GM18526 (cell line): ENCODE results near the gene ZMYND10.

Experiments
- POLR2A ChIP-seq: IDR thresholded peaks from 3 replicates; pipeline ENCODE4 v1.6.1; 2011; ENCODE audit not compliant: insufficient read length; ENCODE audit errors: extremely low read depth

ZMYND10 gene

GRCh38 chr3:50340448-50341329, 4.8 kb downstream of the ZMYND10 start, which contains the start of gene RASSF1:
Gene RASSF1, minus strand, starts transcription at chr3:50340836. Its CDS starts 31 bp downstream, at chr3:50340805.
- TF ChIP-seq POLR2A, result peak; percentile 42

- no peak for TF ChIP-seq POLR2A
Measured at GRCh38 chr3:50340147-50340447, 5.4 kb downstream of the ZMYND10 start.

- TF ChIP-seq POLR2A, result no peak
Measured at GRCh38 chr3:50339485-50340146, 5.9 kb downstream of the ZMYND10 start.

- no peak for TF ChIP-seq POLR2A
Measured at GRCh38 chr3:50338965-50339364, 6.6 kb downstream of the ZMYND10 start.

- TF ChIP-seq POLR2A, result peak; percentile 77
Measured at GRCh38 chr3:50337175-50337861, 8.2 kb downstream of the ZMYND10 start.

- TF ChIP-seq POLR2A, result no peak
Measured at GRCh38 chr3:50336452-50337174, 8.9 kb downstream of the ZMYND10 start.

- no peak for TF ChIP-seq POLR2A
Measured at GRCh38 chr3:50334339-50335075, 11.0 kb downstream of the ZMYND10 start.

GRCh38 chr3:50333744-50334328, 11.7 kb downstream of the ZMYND10 start:
- no peak for TF ChIP-seq POLR2A

GRCh38 chr3:50331364-50331907, 14.1 kb downstream of the ZMYND10 start:
- TF ChIP-seq POLR2A, result no peak

- TF ChIP-seq POLR2A, result no peak
Measured at GRCh38 chr3:50330330-50330729, 15.2 kb downstream of the ZMYND10 start.

- TF ChIP-seq POLR2A, result peak; percentile 81
Measured at GRCh38 chr3:50327943-50328691, 17.4 kb downstream of the ZMYND10 start, which contains the start of gene TUSC2. Gene TUSC2, minus strand, starts transcription at chr3:50328223. Its CDS starts 124 bp downstream, at chr3:50328099.

GRCh38 chr3:50327129-50327528, 18.4 kb downstream of the ZMYND10 start:
- TF ChIP-seq POLR2A, result no peak

GRCh38 chr3:50326182-50326541, 19.4 kb downstream of the ZMYND10 start:
- no peak for TF ChIP-seq POLR2A

- TF ChIP-seq POLR2A, result no peak
Measured at GRCh38 chr3:50325497-50326181, 19.9 kb downstream of the ZMYND10 start.
